HG03280 (cell line): ENCODE measurements around the gene DUSP14.

Experiments used
- ATAC-seq: cut with Tn5 transposase; IDR thresholded peaks from one replicate; pipeline ENCODE4 v1.9.1; 2021; ENCODE audit warnings: mild to moderate bottlenecking, moderate library complexity; ENCODE audit not compliant: unreplicated experiment

DUSP14 gene

GRCh38 chr17:37512442-37513068, 22.9 kb downstream of the DUSP14 start:
- ATAC-seq = no peak

GRCh38 chr17:37513711-37514110, 24.0 kb downstream of the DUSP14 start:
- no peak for ATAC-seq

- no peak for ATAC-seq
Observed at GRCh38 chr17:37516127-37516571, 26.5 kb downstream of the DUSP14 start.

- no peak for ATAC-seq
Observed at GRCh38 chr17:37517881-37518280, 28.2 kb downstream of the DUSP14 start.

- ATAC-seq = no peak
Observed at GRCh38 chr17:37518826-37519225, 29.1 kb downstream of the DUSP14 start.

GRCh38 chr17:37519251-37519985, 29.7 kb downstream of the DUSP14 start:
- no peak for ATAC-seq

GRCh38 chr17:37520174-37520573, 30.5 kb downstream of the DUSP14 start:
- ATAC-seq = no peak

- ATAC-seq = no peak
Observed at GRCh38 chr17:37521821-37522220, 32.1 kb downstream of the DUSP14 start.

- no peak for ATAC-seq
Observed at GRCh38 chr17:37523715-37524219, 34.1 kb downstream of the DUSP14 start.

GRCh38 chr17:37527249-37527851, 37.7 kb downstream of the DUSP14 start:
- no peak for ATAC-seq

- ATAC-seq = no peak
Observed at GRCh38 chr17:37530420-37530819, 40.7 kb downstream of the DUSP14 start.

- ATAC-seq = no peak
Observed at GRCh38 chr17:37532756-37533155, 43.1 kb downstream of the DUSP14 start.

- no peak for ATAC-seq
Observed at GRCh38 chr17:37535906-37536305, 46.2 kb downstream of the DUSP14 start.

- ATAC-seq = no peak
Observed at GRCh38 chr17:37538981-37539659, 49.4 kb downstream of the DUSP14 start.

GRCh38 chr17:37541880-37542660, 52.4 kb downstream of the DUSP14 start:
- ATAC-seq = no peak

- ATAC-seq = no peak
Observed at GRCh38 chr17:37543637-37544052, 54.0 kb downstream of the DUSP14 start.

GRCh38 chr17:37545486-37545885, 55.8 kb downstream of the DUSP14 start:
- ATAC-seq = no peak

- no peak for ATAC-seq
Observed at GRCh38 chr17:37546302-37546701, 56.6 kb downstream of the DUSP14 start.

GRCh38 chr17:37547986-37548385, 58.3 kb downstream of the DUSP14 start:
- ATAC-seq = no peak

- ATAC-seq = no peak
Observed at GRCh38 chr17:37551788-37552187, 62.1 kb downstream of the DUSP14 start.
